Type B pancreatic cell (in vitro differentiated cells): ENCODE results near the gene CA12. TPM values are rescaled to one million over a fixed set of nuclear protein-coding genes. Genes with fewer than 3 reads are reported as not detected.
A peak's percentile ranks its signal among the peaks of the same experiment; 100 is the strongest.

Source experiments
- DNase-seq: peaks from one replicate; pipeline ENCODE4 v3.0.0; 2021; ENCODE audit warnings: mixed read lengths; ENCODE audit not compliant: unreplicated experiment; ENCODE audit errors: extremely low spot score
- H3K27ac Mint-ChIP-seq: 2 replicates; pipeline ENCODE4 v1.8.0; 2021; ENCODE audit warnings: mild to moderate bottlenecking, mixed read lengths
- H3K27me3 Mint-ChIP-seq: 2 replicates; pipeline ENCODE4 v1.8.0; 2021; ENCODE audit warnings: mixed read lengths
- H3K36me3 Mint-ChIP-seq: 2 replicates; pipeline ENCODE4 v1.8.0; 2021; ENCODE audit warnings: mixed read lengths
- H3K4me1 Mint-ChIP-seq: one replicate; pipeline ENCODE4 v1.8.0; 2021; ENCODE audit warnings: mixed read lengths; ENCODE audit not compliant: unreplicated experiment
- H3K4me3 Mint-ChIP-seq: 2 replicates; pipeline ENCODE4 v1.8.0; 2021; ENCODE audit warnings: mild to moderate bottlenecking, mixed read lengths
- H3K9me3 Mint-ChIP-seq: 2 replicates; pipeline ENCODE4 v1.8.0; 2021; ENCODE audit warnings: mixed read lengths
- total RNA-seq: library from RNA; stranded (reverse); gene quantifications from 2 replicates; pipeline ENCODE4 v1.2.1, GENCODE V29; 2021; ENCODE audit warnings: low replicate concordance
- TF ChIP-seq, protein P1 (sequence below): fragments of 200-600 bp; sonication (generic); conservative IDR thresholded peaks from 2 replicates; pipeline ENCODE4 v1.5.0; 2021; ENCODE audit warnings: antibody characterized with exemption, mild to moderate bottlenecking

Gene CA12
- total RNA-seq, 1 donor from 2014 or later: 5.5 TPM

DNA sequence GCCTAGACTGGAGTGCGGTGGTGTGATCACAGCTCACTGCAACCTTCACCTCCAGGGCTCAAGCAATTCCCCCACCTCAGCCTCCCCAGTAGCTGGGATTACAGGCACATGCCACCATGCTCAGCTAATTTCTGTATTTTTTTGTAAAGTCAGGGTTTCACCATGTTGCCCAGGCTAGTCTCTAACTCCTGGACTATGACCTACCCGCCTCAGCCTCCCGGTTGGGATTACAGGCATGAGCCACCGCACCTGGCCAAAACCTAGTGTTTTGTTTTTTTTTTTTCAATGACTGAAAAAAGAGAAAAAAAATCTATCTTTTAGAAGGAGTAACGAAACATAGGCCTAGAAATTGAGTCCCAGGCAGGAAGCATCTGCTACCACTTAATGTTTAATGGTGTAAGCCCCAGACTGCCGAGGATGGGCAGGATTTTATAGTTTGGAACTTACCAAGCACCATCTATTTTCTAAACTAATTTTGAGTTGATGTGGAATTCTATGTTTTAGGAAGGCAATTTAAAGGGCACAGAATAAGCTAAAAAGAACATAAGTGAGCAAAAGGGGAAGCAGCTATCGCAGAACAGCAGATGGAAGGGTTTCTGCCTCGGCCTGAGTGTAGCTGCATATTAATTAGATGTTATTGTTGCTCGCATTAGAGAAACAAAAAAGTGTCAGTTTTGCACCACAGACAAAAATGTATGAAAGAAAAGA lies 24.2 kb upstream of the CA12 start:
- Mint-ChIP-seq H3K27me3 (no peaks in the 10 kb centered on the region), H3K4me3 (no peak overlapping the region), H3K4me1 (peaks cover 28% of the 10 kb centered on the region), H3K27ac (peak overlapping the region; percentile 3), H3K9me3 (no peaks in the 10 kb centered on the region), H3K36me3 (no peaks in the 10 kb centered on the region)
- DNase-seq: no peak
- TF ChIP-seq, protein P1, sequence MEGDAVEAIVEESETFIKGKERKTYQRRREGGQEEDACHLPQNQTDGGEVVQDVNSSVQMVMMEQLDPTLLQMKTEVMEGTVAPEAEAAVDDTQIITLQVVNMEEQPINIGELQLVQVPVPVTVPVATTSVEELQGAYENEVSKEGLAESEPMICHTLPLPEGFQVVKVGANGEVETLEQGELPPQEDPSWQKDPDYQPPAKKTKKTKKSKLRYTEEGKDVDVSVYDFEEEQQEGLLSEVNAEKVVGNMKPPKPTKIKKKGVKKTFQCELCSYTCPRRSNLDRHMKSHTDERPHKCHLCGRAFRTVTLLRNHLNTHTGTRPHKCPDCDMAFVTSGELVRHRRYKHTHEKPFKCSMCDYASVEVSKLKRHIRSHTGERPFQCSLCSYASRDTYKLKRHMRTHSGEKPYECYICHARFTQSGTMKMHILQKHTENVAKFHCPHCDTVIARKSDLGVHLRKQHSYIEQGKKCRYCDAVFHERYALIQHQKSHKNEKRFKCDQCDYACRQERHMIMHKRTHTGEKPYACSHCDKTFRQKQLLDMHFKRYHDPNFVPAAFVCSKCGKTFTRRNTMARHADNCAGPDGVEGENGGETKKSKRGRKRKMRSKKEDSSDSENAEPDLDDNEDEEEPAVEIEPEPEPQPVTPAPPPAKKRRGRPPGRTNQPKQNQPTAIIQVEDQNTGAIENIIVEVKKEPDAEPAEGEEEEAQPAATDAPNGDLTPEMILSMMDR: no peak

DNA sequence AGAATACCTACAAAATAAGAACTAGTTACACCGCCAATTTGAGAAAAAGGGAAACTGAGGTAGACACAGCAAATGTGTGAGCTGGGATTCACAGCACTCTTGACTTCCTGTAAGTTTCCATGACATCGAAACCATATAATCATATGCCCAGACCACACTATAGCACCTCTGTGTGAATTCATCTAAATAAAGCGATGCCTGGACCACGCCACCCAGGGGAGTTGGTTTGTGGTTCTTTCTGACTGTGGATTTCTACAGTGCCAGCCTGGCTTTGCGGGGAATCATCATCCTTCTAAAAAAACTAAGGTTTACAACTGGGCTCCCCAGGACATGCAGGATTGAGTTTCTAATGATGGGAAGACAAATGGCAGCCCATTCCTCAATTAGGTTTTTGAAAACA lies 23.5 kb upstream of the CA12 start:
- TF ChIP-seq, protein P1: no peak
- Mint-ChIP-seq H3K4me1 (peaks cover 28% of the 10 kb centered on the region), H3K27me3 (no peaks in the 10 kb centered on the region), H3K36me3 (no peaks in the 10 kb centered on the region), H3K27ac (no peak overlapping the region), H3K4me3 (no peak overlapping the region), H3K9me3 (no peaks in the 10 kb centered on the region)
- no peak for DNase-seq

DNA sequence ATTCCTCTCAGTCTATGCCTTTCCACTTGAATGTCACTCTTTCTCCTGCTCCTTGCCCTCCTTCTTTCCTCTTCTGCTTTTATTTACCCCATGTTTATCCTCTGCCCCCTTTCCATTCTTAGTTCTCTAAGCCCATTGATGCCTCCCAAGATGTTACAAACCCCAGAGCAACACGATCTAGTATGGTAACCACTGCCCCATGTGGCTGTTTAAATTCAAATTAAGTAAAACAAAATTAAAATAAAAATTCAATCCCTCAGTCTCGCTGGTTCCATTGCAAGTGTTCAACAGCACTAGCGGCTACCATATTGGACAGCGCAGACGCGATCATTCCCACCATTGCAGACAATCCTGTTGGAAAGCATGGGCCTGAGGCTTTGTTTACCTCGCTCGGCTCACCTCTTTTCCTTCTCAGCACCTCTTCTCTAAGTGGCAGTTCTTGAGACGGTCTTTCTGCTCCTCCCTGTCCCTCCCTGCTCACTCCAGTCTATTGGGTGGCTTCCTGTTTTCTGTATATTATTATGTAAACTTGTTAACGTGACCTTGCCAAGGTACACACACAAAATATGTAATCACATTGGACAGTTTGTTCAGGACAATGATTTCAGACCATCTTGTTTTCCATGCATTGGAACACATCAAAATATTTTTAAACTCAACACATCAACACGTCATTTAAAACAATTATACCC lies 21.8 kb upstream of the CA12 start:
- TF ChIP-seq, protein P1: no peak
- H3K4me1 Mint-ChIP-seq: peaks cover 28% of the 10 kb centered on the region
- no peaks in the 10 kb centered on the region for H3K9me3 Mint-ChIP-seq
- H3K27ac Mint-ChIP-seq: peak overlapping the region; percentile 10
- DNase-seq: no peak
- H3K27me3 Mint-ChIP-seq: peaks cover 7% of the 10 kb centered on the region
- H3K36me3 Mint-ChIP-seq: no peaks in the 10 kb centered on the region
- no peak overlapping the region for H3K4me3 Mint-ChIP-seq

DNA sequence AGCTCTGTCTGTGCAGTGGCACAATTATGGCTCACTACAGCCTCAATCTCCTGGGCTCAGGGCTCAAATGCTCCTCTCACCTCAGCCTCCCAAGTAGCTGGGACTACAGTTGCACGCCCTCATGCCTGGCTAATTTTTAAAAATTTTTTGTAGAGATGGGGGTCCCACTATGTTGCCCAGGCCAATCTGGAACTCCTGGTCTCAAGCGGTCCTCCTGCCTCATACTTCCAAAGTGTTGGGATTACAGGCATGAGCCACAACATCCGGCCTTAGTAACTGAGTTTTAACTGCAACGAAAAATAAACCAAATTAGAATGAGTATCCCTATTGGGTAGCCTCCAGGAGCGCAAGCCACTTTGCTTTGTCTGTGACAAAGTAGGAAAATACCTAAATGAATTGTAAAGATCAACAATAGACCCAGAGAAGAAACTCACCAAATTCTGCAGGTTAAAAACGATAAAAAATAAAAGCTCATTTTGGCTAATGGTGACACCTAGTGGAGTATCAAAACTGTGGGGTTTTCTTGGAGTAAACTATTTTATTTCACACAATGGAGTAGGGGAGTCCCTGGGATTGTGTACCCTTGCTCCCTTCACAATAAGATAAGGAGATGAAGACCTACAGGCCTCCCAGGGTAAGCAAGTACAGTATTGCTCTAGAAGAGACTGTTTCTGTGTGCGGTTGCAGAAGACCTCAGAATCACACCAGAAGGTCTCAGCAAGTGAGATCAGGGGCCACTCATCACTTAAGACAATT lies 21.0 kb upstream of the CA12 start:
- Mint-ChIP-seq H3K36me3 (no peaks in the 10 kb centered on the region), H3K4me1 (peaks cover 22% of the 10 kb centered on the region), H3K27ac (peak overlapping the region; percentile 10), H3K9me3 (no peaks in the 10 kb centered on the region), H3K4me3 (no peak overlapping the region), H3K27me3 (peaks cover 10% of the 10 kb centered on the region)
- TF ChIP-seq, protein P1: peak; percentile 75
- DNase-seq: no peak

DNA sequence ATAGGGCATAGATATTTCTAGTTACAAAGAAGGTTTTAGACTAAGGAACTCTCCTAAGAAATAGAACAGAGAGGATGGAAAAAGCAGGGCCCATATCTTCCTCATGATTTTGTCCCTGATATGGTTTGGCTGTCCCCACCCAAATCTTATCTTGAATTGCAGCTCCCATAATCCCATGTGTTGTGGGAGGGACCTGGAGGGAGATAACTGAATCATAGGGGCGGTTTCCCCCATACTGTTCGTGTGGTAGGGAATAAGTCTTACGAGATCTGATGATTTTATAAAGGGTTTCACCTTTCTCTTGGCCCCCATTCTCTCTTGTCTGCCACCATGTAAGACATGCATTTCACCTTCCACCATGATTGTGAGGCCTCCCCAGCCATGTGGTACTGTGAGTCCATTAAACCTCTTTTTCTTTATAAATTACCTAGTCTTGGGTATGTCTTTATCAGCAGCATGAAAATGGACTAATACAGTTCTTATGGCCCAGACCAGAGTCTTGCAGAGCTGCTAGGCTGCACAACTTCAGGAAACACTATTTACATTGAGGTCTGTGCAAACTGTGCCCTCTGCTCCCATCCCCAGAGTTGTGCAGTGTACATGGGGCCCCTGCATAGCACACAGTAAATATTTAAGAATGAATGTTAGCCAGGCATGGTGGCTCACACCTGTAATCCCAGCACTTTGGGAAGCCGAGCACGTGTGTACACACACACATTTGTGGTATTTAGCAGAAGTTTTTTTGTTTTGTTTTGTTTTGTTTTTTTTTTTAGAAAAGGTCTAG lies 20.3 kb upstream of the CA12 start:
- no peak for DNase-seq
- Mint-ChIP-seq H3K27me3 (peaks cover 13% of the 10 kb centered on the region), H3K4me1 (peaks cover 15% of the 10 kb centered on the region), H3K4me3 (no peak overlapping the region), H3K9me3 (no peaks in the 10 kb centered on the region), H3K36me3 (no peaks in the 10 kb centered on the region), H3K27ac (no peak overlapping the region)
- TF ChIP-seq, protein P1: no peak
